Measurements from ENCODE around the gene ZNF514. TPM values are rescaled to one million over a fixed set of nuclear protein-coding genes. Genes with fewer than 3 reads are reported as not detected.

The ZNF514 gene
- total RNA-seq, 4 donors from 2014 or later = 17.2 to 32.1 (median 22.2) TPM

DNA sequence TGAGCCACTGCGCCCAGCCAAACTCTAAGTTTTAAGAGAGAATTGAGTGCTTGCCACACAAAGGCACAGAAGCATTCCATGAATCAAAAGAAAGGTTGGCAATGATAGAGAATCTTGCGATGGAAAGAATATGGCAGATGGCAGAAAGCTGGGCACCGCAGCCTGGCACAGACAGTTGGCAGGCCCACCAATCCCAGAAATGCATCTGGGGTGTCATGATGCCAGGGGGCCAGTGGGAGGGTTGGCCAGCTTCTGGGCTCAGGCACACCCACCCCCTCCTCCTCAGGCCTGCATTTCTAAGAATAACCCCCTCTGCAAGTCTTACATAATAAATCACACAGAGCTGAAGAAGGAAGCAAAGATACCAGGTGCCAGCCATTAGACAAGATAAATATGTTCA, 25.5 kb upstream of the ZNF514 start:
- TF ChIP-seq, protein P1, sequence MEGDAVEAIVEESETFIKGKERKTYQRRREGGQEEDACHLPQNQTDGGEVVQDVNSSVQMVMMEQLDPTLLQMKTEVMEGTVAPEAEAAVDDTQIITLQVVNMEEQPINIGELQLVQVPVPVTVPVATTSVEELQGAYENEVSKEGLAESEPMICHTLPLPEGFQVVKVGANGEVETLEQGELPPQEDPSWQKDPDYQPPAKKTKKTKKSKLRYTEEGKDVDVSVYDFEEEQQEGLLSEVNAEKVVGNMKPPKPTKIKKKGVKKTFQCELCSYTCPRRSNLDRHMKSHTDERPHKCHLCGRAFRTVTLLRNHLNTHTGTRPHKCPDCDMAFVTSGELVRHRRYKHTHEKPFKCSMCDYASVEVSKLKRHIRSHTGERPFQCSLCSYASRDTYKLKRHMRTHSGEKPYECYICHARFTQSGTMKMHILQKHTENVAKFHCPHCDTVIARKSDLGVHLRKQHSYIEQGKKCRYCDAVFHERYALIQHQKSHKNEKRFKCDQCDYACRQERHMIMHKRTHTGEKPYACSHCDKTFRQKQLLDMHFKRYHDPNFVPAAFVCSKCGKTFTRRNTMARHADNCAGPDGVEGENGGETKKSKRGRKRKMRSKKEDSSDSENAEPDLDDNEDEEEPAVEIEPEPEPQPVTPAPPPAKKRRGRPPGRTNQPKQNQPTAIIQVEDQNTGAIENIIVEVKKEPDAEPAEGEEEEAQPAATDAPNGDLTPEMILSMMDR (IDR thresholded peaks at IDR 0.05; ENCODE audit: low read depth) = no peak

DNA sequence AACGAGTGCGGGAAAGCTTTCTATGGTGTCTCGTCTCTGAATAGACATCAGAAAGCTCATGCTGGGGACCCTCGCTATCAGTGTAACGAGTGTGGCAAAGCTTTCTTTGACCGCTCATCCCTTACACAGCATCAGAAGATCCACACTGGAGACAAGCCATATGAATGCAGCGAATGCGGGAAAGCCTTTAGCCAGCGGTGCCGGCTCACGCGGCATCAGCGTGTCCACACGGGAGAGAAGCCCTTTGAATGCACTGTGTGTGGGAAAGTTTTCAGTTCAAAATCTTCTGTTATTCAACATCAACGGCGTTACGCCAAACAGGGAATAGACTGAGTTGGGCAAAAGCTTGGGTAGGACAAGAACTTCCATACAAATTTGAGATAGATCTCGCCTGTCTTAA, 22.1 kb upstream of the ZNF514 start:
- TF ChIP-seq, protein P1 (IDR thresholded peaks at IDR 0.05; ENCODE audit: low read depth) = no peak

DNA sequence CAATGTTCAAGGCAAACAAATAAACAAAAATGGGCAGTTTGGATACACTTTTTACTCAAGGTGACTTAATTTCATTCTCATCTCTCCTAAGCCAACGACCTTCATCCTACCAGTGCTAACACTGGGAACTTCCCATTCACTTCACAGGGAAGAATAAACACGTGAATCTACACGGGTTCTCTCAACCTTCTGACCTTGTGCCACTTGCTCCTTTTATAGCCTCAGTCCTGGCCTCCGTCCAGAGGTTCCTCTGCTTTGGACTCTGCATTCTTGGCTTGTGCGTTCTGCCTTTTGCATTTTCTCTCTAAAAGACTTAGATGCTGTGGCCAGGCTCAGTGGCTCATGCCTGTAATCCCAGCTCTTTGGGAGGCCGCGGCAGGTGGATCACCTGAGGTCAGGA, 19.8 kb upstream of the ZNF514 start:
- TF ChIP-seq, protein P1 (IDR thresholded peaks at IDR 0.05; ENCODE audit: low read depth) = no peak

DNA sequence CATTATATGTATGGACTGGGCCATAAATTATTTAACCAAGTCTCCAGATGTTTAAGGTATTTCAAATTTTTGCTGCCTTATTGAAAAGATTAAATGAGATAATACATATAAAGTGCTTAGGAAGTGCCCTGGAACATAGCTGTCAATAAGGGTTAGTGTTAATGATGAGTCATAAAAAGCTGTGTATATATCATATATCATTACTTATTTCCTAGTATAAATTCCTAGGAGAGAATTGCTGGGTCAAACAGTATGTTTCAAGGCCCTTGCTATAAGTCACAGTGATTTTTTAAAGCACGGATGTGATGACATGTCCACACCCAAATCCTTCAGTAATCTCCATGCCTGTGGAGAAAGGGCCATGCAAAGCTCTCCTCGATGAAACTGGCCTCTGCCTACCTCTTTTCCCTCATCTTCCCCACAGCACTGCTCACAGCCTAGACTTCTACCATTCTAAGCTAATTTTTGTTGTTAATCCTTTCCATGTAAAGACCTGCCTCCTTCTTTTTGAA, 14.4 kb upstream of the ZNF514 start:
- TF ChIP-seq, protein P1 (IDR thresholded peaks at IDR 0.05; ENCODE audit: low read depth) = no peak

DNA sequence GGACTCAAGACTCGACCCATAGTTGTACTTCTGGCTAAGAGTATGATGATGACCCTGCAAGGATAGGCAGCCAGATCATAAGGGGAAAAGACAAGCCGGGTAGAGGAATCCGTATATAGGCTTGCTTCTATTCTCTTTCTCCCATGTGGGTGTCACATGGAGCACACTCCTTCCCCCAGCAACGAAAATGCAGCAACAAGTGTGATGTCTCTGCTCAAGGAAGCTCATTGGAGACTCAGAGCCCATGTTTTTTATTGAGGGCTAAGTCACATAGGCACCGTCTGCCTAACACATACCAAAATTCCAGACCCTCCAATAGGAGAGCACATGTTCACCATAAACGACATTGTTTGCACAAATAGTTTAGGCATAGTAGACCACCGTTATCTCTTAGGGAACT, 12.3 kb upstream of the ZNF514 start:
- TF ChIP-seq, protein P1 (IDR thresholded peaks at IDR 0.05; ENCODE audit: low read depth) = no peak

DNA sequence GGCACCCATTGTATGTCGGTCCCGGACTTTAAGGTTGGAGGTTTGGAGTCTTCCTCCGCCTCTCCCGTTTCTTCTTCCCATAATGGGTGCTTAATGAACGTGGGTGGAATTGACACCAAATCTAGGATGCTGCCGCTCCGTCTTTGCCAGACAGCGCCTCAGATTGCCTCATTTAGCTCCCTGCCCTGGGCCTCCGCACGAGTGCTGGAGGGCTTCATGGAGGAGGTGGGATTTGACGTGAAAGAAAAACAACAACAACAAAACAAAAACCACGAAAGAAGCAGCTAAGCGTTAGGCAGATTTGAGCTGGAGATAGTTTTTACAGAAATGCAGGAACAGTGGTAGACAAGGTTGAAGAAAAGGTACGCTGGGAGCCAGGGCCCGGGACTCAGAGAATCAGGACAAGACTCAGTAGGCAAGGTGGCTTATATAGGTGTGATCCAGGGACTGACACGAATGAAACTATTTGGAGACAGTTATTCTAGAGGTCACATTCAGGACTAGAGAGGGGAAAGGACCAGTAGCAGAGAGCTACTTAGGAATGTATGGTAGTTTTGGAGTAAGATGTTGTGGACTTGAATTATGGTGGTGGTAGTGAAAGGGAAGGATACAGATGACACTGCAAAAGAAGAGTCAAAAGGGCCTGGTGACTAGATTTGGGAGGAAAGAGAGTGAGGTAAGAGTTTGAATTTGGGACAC, 6.6 kb upstream of the ZNF514 start:
- TF ChIP-seq, protein P1 (IDR thresholded peaks at IDR 0.05; ENCODE audit: low read depth) = no peak

DNA sequence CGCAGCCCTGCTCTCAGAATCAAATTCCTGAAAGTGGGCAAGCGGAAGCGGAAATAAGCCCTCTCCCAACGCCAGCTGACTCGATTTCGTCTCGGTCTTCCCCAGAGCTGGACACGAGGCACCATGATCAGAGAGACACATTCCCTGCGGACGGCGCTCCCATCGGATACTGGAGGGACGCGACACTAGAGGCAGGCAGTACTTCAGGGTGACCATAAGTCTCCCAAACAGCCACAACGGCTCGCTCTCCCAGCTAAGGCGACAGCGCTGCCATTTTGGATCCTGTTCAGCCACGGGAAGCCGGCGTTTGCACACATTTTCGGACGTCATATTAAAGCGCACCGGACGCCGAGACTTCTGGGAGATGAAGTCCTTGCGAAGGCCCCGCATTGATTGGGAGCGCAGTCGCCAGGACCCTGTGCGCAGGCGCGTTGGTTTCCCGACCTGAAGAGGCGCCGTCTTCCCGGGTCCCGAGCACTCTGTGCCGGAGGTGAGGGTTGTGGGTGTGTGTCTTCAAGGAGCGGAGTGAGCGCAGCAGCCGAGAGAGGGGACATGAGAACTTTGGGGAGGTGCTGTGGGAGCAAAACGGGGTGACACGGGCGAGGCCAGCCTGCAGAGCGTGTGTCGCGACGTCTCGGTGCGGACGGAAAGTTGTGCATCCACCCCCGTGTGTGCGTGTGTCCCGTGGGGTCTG, 5.9 kb upstream of the ZNF514 start, which contains the start of gene ZNF2:
TSS of gene ZNF2 (plus strand) at position 439 of the 694 bp plus-strand sequence. CDS start 10,418 bp downstream, outside the sequence.
- TF ChIP-seq, protein P1 (IDR thresholded peaks at IDR 0.05; ENCODE audit: low read depth) = no peak
